Measurements from ENCODE around the gene NELFCD.

- TF ChIP-seq, protein P1, sequence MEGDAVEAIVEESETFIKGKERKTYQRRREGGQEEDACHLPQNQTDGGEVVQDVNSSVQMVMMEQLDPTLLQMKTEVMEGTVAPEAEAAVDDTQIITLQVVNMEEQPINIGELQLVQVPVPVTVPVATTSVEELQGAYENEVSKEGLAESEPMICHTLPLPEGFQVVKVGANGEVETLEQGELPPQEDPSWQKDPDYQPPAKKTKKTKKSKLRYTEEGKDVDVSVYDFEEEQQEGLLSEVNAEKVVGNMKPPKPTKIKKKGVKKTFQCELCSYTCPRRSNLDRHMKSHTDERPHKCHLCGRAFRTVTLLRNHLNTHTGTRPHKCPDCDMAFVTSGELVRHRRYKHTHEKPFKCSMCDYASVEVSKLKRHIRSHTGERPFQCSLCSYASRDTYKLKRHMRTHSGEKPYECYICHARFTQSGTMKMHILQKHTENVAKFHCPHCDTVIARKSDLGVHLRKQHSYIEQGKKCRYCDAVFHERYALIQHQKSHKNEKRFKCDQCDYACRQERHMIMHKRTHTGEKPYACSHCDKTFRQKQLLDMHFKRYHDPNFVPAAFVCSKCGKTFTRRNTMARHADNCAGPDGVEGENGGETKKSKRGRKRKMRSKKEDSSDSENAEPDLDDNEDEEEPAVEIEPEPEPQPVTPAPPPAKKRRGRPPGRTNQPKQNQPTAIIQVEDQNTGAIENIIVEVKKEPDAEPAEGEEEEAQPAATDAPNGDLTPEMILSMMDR (IDR thresholded peaks at IDR 0.05): no peak
- no peak for TF ChIP-seq POLR2A (IDR thresholded peaks at IDR 0.05)
Measured at GRCh38 chr20:58956078-58956477, 25.0 kb upstream of the NELFCD start.
